UCSD-AML1 (cell line): ENCODE data around the gene TNRC6C.
"Not testable (repeated sequence)": the region's sequence is repeated elsewhere in the genome, so short reads cannot be mapped to it uniquely, and the experiment has no call there.

ENCODE experiments used
- DNase-seq: peaks from one replicate; lab custom pipeline; 2025; ENCODE audit not compliant: unreplicated experiment; lab: John Stamatoyannopoulos, UW

TNRC6C gene

GRCh38 chr17:77961741-77962140, 3.2 kb downstream of the TNRC6C start:
- DNase-seq = no peak

GRCh38 chr17:77962348-77962747, 3.8 kb downstream of the TNRC6C start:
- no peak for DNase-seq

- no peak for DNase-seq
Measured at GRCh38 chr17:77963441-77963840, 4.9 kb downstream of the TNRC6C start.

- DNase-seq = no peak
Measured at GRCh38 chr17:77965352-77965751, 6.8 kb downstream of the TNRC6C start.

GRCh38 chr17:77966476-77966875, 8.0 kb downstream of the TNRC6C start:
- DNase-seq = no peak

GRCh38 chr17:77968788-77969187, 10.3 kb downstream of the TNRC6C start:
- no peak for DNase-seq

GRCh38 chr17:77972271-77972670, 13.8 kb downstream of the TNRC6C start:
- not testable (repeated sequence) for DNase-seq

GRCh38 chr17:77973953-77974352, 15.4 kb downstream of the TNRC6C start:
- no peak for DNase-seq

- DNase-seq = no peak
Measured at GRCh38 chr17:77974396-77974795, 15.9 kb downstream of the TNRC6C start.

- not testable (repeated sequence) for DNase-seq
Measured at GRCh38 chr17:77982430-77982829, 23.9 kb downstream of the TNRC6C start.

GRCh38 chr17:77990301-77990700, 31.8 kb downstream of the TNRC6C start:
- DNase-seq = no peak

GRCh38 chr17:77993735-77994134, 35.2 kb downstream of the TNRC6C start:
- not testable (repeated sequence) for DNase-seq

- no peak for DNase-seq
Measured at GRCh38 chr17:77995146-77995852, 36.8 kb downstream of the TNRC6C start.

- no peak for DNase-seq
Measured at GRCh38 chr17:77996256-77996655, 37.8 kb downstream of the TNRC6C start.

GRCh38 chr17:77999413-78000173, 41.1 kb downstream of the TNRC6C start:
- no peak for DNase-seq

GRCh38 chr17:78000341-78000740, 41.8 kb downstream of the TNRC6C start:
- no peak for DNase-seq

- DNase-seq = no peak
Measured at GRCh38 chr17:78001182-78001581, 42.7 kb downstream of the TNRC6C start.

- DNase-seq = no peak
Measured at GRCh38 chr17:78001612-78002011, 43.1 kb downstream of the TNRC6C start.

GRCh38 chr17:78002166-78002565, 43.7 kb downstream of the TNRC6C start:
- DNase-seq = no peak

GRCh38 chr17:78005452-78006171, 47.1 kb downstream of the TNRC6C start:
- DNase-seq = no peak

GRCh38 chr17:78006338-78006737, 47.8 kb downstream of the TNRC6C start:
- no peak for DNase-seq

- no peak for DNase-seq
Measured at GRCh38 chr17:78007647-78008046, 49.1 kb downstream of the TNRC6C start.
